Right lobe of liver (tissue), 4 donors: Measurements from ENCODE around the gene KRTAP12-1.

Experiments
- POLR2A ChIP-seq: fragments of 450-650 bp; IDR thresholded peaks from one replicate; pipeline ENCODE4 v1.6.1; 2017; ENCODE audit warnings: antibody characterized with exemption, mild to moderate bottlenecking
- TF ChIP-seq, protein P1 (sequence below), 4 donors: fragments of 200-600 bp in 3 of 4; fragments of 450-650 bp in 1 of 4; IDR thresholded peaks; one replicate each; pipeline versions ENCODE4 v1.5.1 to v1.8.0; 2016 to 2022; ENCODE audit warnings: antibody characterized with exemption in 4 of 4, mild to moderate bottlenecking in 2 of 4
- donor health status: DM: no; HTN: no; CAD: no.
- donor health status: DM: no; HTN: no; CAD: no.
- donor health status: DM: no; HTN: yes; CAD: no.

GRCh38 chr21:44653123-44653522 lies 28.8 kb downstream of the KRTAP12-1 start:
- TF ChIP-seq, protein P1, sequence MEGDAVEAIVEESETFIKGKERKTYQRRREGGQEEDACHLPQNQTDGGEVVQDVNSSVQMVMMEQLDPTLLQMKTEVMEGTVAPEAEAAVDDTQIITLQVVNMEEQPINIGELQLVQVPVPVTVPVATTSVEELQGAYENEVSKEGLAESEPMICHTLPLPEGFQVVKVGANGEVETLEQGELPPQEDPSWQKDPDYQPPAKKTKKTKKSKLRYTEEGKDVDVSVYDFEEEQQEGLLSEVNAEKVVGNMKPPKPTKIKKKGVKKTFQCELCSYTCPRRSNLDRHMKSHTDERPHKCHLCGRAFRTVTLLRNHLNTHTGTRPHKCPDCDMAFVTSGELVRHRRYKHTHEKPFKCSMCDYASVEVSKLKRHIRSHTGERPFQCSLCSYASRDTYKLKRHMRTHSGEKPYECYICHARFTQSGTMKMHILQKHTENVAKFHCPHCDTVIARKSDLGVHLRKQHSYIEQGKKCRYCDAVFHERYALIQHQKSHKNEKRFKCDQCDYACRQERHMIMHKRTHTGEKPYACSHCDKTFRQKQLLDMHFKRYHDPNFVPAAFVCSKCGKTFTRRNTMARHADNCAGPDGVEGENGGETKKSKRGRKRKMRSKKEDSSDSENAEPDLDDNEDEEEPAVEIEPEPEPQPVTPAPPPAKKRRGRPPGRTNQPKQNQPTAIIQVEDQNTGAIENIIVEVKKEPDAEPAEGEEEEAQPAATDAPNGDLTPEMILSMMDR (IDR thresholded peaks at IDR 0.05): no peak
- no peak for TF ChIP-seq POLR2A
